ENCODE data around the gene GHDC.
A peak's percentile ranks its signal among the peaks of the same experiment; 100 is the strongest.
"Not testable (repeated sequence)": the region's sequence is repeated elsewhere in the genome, so short reads cannot be mapped to it uniquely, and the experiment has no call there.

The GHDC gene, protein sequence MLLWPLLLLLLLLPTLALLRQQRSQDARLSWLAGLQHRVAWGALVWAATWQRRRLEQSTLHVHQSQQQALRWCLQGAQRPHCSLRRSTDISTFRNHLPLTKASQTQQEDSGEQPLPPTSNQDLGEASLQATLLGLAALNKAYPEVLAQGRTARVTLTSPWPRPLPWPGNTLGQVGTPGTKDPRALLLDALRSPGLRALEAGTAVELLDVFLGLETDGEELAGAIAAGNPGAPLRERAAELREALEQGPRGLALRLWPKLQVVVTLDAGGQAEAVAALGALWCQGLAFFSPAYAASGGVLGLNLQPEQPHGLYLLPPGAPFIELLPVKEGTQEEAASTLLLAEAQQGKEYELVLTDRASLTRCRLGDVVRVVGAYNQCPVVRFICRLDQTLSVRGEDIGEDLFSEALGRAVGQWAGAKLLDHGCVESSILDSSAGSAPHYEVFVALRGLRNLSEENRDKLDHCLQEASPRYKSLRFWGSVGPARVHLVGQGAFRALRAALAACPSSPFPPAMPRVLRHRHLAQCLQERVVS

GRCh38 chr17:42193969-42194899, at the start of gene GHDC:
TSS of gene GHDC (minus strand) at chr17:42194494. CDS start at chr17:42193581, 913 bp downstream.
- peak; percentile 97 for ATAC-seq
- DNase-seq, result peak; percentile 83

- DNase-seq (no peak), ATAC-seq (no peak)
These were observed 49.2 kb upstream of the GHDC start for GRCh38 chr17:42243493-42243982.

DNA sequence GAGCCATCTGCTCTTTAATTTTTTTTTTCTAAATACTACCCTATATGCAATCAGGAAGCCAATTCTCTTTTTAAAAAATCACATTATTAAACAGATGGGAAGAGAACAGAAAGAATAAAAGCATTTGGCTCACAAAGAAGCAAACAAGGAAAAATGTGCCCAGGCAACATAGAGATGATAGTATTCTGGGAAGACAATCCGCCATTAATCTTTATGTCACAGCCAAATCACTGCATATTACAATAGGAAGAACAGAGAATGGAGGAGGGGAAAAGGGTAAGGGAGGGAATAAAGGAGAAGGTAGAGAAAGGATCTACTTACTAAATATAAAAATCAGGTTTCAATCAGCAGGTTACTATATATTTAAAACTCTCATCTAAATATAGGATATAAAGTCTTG, 47.6 kb upstream of the GHDC start:
- no peak for DNase-seq
- ATAC-seq, result no peak

- not testable (repeated sequence) for DNase-seq, ATAC-seq
These were observed 46.6 kb upstream of the GHDC start for GRCh38 chr17:42240863-42241262.

DNA sequence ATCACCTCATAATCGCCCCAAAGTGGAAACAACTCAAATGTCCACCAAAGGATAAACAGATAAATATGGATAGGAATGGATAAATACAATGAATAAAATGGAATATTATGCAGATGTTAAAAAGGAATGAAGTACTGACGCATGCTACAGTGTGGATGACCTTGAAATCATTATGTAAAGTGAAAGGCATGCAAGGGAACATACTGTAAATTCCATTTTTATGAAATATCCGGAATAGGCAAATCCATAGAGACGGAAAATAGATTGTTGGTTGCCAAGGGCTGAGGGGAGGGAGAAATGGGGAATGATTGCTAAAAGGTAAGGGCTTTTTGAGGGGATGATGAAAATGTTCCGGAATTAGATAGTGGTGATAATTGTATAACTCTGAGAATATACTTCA, 45.9 kb upstream of the GHDC start:
- ATAC-seq (no peak), DNase-seq (no peak)

DNA sequence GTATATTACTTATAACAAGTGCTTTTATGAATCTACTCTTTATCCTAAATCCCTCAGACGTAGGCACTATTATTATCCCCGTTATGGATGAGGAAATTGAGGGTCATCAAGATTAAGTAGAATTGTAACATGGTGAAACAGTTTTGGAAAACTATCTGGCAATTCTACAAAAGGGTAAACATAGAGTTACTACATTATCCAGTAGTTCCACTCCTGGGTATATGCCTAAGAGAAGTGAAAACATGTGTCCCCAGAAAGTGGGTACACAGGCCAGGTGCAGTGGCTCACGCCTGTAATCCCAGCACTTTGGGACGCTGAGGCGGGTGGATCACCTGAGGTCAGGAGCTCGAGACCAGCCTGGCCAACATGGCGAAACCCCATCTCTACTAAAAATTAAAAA, 45.3 kb upstream of the GHDC start:
- ATAC-seq, DNase-seq: not testable (repeated sequence)

DNA sequence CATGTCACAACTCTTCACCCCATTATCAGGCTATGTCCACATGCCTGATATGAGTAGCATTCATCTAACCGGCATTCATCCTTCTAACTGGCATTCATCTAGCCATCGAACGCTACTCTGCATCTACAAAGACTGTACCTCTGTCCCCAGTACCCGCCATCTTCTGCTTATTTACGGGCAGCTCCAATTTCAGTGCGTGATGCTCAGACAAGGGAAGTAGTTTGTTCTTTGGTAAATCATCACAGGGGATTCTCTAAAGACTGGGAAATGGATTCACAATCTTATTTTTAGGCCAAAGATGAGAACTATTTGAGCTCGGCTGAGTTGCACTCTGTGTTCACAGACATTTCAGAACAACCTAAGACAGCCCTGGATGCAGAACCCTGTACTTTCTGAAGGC, 42.5 kb upstream of the GHDC start:
- ATAC-seq (no peak), DNase-seq (no peak)

GRCh38 chr17:42233994-42234393, 39.7 kb upstream of the GHDC start:
- ATAC-seq (no peak), DNase-seq (no peak)

GRCh38 chr17:42233156-42233555, 38.9 kb upstream of the GHDC start:
- DNase-seq, result no peak
- no peak for ATAC-seq

GRCh38 chr17:42230225-42230624, 35.9 kb upstream of the GHDC start:
- ATAC-seq, result no peak
- DNase-seq, result no peak

- no peak for ATAC-seq
- no peak for DNase-seq
These were observed 33.8 kb upstream of the GHDC start for GRCh38 chr17:42227849-42228700.

DNA sequence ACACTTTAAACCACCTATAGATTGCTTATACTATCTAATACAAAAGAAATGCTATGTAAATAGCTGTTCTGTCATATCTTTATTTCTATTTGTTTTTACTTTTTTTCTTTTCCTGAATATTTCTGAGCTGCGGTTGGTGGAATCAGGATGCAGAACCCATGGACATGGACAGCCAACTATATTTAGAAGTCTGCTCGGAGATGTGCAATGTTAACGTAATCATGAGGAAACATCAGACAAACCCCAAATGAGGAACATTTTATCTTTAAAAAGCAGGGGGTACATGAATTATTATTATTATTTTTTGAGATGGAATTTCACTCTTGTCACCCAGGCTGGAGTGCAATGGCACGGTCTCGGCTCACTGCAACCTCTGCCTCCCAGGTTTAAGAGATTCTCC, 31.4 kb upstream of the GHDC start:
- ATAC-seq (no peak), DNase-seq (no peak)

GRCh38 chr17:42224651-42225050, 30.4 kb upstream of the GHDC start:
- DNase-seq (no peak), ATAC-seq (no peak)

DNA sequence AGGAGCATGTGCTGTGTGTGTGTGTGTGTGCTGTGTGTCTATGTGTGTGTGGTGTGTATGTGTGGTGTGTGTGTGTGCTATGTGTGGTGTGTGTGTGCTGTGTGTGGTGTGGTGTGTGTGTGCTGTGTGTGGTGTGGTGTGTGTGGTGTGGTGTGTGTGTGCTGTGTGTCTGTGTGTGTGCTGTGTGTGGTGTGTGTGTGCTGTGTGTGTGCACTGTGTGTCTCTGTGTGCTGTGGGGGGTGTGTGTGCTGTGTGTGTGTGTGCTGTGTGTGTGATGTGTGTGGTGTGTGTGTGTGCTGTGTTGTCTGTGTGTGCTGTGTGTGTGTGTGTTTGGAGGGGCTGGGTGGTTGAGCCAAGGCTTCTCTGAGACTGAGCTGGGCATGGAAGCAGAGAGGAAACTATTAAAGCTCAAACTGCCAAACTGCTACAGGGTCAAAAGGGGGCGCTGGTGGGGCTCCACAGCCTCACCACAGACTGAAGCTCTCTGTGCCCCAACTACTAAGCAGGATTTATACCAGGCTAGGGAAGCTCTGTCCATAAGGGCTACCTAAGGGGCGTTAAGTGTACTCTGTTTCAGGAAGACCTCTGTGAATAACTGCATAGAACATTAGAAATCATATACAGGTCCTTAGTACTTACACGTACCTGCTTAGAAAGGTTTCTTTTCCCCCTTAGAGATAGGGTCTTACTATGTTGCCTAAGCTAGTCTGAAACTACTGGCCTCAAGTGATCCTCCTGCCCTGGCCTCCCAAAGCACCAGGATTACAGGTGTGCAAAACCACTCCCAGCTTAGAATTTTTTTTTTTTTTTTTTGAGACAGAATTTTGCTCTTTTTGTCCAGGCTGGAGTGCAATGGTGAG, 27.8 kb upstream of the GHDC start:
- ATAC-seq (peak; percentile 80), DNase-seq (peak; percentile 64)

DNA sequence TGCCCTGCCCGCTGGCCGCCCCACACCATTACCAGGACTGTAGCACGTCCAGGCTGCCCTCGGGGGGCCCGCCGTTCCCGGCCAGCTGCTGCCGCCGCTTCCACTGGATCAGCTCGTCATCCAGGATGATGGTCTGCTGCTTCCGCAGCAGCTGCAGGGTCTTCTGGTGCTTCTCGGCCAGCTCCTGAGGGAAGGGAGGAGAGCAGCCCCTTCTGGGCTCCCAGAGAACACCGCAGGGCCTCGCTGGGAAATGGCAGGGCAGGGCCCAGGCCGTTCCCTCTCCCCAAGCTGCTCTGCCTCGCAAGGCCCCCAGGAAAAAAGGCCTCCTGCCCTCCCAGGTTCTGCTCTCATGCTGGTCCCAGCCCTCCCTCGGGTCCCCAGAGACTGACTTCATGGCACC, 25.0 kb upstream of the GHDC start:
- ATAC-seq, DNase-seq: not testable (repeated sequence)

DNA sequence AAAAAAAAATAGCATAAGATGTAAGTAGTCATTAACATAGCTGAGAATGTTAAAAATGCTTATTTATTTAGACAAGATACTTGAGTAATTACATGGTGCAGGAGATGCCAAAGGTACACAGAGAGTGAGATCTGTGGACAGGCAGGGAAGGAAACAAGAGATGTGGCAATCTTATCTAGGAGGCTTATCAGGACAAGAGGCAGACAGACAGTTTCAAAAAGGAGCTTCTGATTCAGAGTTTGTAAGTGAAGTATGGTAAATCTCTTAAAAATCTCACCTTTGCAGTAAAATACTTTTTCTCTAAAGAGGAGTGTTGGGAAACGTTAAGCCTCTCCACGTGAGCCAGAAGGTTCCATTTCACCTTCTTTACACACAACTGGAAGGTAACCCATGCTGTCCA, 19.9 kb upstream of the GHDC start:
- ATAC-seq, result no peak
- no peak for DNase-seq

GRCh38 chr17:42212382-42212781, 18.1 kb upstream of the GHDC start:
- DNase-seq (no peak), ATAC-seq (no peak)

DNA sequence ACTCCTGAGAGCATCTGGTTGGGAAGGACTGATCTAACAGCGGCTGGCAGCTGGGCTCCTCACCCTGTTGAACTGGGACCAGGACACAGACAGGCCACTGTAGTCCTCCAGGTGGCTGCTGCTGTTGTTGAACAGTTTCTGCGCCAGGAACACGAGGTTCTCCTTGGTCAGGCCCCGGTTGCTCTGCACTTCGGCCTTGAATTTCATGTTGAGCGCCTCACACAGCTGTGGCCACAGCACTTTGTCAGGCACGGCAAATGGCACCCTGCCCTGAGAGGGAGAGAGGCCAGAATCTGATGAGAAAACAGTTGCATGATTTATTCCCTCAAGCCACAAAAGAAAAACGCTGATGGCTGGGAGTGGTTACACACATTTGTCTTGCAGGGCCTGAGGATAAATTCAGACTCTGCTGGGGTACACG, 17.6 kb upstream of the GHDC start:
- not testable (repeated sequence) for DNase-seq, ATAC-seq

DNA sequence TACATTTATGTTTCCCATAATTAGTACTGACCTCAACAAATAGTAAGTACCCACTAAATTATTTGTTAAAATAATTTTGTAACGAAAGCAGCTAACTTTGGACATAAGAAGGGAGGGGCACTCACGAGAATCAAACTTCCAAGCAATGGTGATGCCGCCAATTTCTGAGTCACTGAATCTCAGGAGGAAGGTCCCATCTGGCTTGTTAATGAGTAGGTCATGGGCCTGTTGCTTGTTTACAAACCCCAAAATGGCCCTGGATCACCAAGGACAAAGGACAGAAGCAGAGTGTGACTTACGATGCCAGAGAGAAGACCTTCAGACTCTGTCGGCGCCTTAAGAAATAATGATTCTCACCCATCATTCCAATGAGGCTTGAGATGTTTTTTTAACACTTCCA, 15.8 kb upstream of the GHDC start:
- ATAC-seq (no peak), DNase-seq (no peak)

DNA sequence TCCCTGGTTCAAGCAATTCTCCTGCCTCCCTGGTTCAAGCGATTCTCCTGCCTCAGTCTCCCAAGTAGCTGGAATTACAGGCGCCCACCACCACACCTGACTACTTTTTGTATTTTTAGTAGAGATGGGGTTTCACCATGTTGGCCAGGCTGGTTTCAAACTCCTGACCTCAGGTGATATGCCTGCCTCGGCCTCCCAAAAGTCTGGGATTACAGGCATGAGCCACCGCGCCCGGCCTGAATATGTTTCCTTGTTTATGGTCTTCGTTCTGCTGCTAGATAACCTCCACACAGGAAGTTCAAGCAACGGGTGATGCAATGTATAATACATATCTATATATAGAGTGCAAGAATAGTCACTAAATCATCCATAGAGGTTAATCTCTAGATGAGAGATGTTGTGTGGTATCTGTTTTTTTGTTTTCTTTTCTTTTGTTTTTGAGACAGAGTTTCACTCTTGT, 11.9 kb upstream of the GHDC start:
- not testable (repeated sequence) for ATAC-seq, DNase-seq

GRCh38 chr17:42203354-42203753, 9.1 kb upstream of the GHDC start:
- no peak for ATAC-seq
- DNase-seq, result no peak

All from stimulated activated naive CD8-positive, alpha-beta T cell treated with anti-CD3 and anti-CD28 coated beads, Interleukin-15, Interleukin-2, amounts not matched to agents 100 U/mL and 50 U/mL, for 24 hours (primary cell).